ENCODE data around the gene CSF3R.

DNA sequence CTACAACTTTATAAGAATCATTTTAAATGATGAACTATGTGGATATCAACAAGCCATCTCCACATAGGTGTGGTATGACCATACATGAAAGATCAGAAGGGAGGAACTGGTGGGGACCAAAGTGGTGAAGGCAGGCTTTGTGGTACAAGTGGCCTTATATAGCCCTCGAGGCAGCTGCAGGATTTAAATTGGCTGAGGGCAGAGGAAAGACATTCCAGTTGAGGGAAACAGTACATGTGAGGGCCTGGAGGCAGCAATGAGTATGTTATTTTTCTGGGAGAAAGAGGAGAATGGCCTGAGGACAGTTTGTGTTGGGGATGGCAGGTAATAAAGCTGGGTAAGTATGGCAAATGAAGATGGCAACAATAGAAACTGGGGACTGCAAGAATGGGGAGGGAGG lies 49.6 kb downstream of the CSF3R start:
- TF ChIP-seq, protein P1, sequence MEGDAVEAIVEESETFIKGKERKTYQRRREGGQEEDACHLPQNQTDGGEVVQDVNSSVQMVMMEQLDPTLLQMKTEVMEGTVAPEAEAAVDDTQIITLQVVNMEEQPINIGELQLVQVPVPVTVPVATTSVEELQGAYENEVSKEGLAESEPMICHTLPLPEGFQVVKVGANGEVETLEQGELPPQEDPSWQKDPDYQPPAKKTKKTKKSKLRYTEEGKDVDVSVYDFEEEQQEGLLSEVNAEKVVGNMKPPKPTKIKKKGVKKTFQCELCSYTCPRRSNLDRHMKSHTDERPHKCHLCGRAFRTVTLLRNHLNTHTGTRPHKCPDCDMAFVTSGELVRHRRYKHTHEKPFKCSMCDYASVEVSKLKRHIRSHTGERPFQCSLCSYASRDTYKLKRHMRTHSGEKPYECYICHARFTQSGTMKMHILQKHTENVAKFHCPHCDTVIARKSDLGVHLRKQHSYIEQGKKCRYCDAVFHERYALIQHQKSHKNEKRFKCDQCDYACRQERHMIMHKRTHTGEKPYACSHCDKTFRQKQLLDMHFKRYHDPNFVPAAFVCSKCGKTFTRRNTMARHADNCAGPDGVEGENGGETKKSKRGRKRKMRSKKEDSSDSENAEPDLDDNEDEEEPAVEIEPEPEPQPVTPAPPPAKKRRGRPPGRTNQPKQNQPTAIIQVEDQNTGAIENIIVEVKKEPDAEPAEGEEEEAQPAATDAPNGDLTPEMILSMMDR (IDR thresholded peaks at IDR 0.05) = no peak
- no peak for TF ChIP-seq EZH2 (IDR thresholded peaks at IDR 0.05; ENCODE audit: borderline replicate concordance, insufficient read depth, low read depth, low read length, poor library complexity, severe bottlenecking)
